H9 (cell line): ENCODE data around the gene DCDC2C. TPM values are rescaled to one million over a fixed set of nuclear protein-coding genes. Genes with fewer than 3 reads are reported as not detected.
A peak's percentile ranks its signal among the peaks of the same experiment; 100 is the strongest.

ENCODE experiments used
- DNase-seq: peaks from one replicate; pipeline ENCODE4 v3.0.0-alpha.2; 2017
- H2AFZ ChIP-seq: one replicate; pipeline ENCODE4 v1.6.1; 2013; ENCODE audit warnings: mild to moderate bottlenecking, low read length, control low read depth, moderate library complexity
- H2AK5ac ChIP-seq: 2 replicates; pipeline ENCODE4 v1.6.1; 2013; ENCODE audit warnings: low read length, control low read depth, mixed read lengths; ENCODE audit not compliant: insufficient read length
- H2BK120ac ChIP-seq: one replicate; pipeline ENCODE4 v1.6.1; 2013; ENCODE audit warnings: low read depth, mild to moderate bottlenecking, low read length, control low read depth, inconsistent platforms; ENCODE audit not compliant: poor library complexity, severe bottlenecking
- H2BK12ac ChIP-seq: 2 replicates; pipeline ENCODE4 v1.6.1; 2013; ENCODE audit warnings: low read length, control low read depth, mixed read lengths, low read depth; ENCODE audit not compliant: insufficient read length
- H2BK15ac ChIP-seq: 2 replicates; pipeline ENCODE4 v1.6.1; 2013; ENCODE audit warnings: low read depth, low read length, control low read depth
- H2BK20ac ChIP-seq: one replicate; pipeline ENCODE4 v1.6.1; 2013; ENCODE audit warnings: low read depth, mild to moderate bottlenecking, low read length, control low read depth, inconsistent platforms; ENCODE audit not compliant: poor library complexity, severe bottlenecking
- H2BK5ac ChIP-seq: 2 replicates; pipeline ENCODE4 v1.6.1; 2013; ENCODE audit warnings: low read length, control low read depth, mixed read lengths; ENCODE audit not compliant: insufficient read length
- H3K14ac ChIP-seq: 2 replicates; pipeline ENCODE4 v1.6.1; 2013; ENCODE audit warnings: low read length, control low read depth; ENCODE audit not compliant: insufficient read depth
- H3K18ac ChIP-seq: 2 replicates; pipeline ENCODE4 v1.6.1; 2013; ENCODE audit warnings: low read depth, mild to moderate bottlenecking, mixed read lengths, low read length, control low read depth; ENCODE audit not compliant: insufficient read length
- H3K23ac ChIP-seq: 2 replicates; pipeline ENCODE4 v1.6.1; 2013; ENCODE audit warnings: low read length, control low read depth, mixed read lengths, low read depth; ENCODE audit not compliant: insufficient read length
- H3K23me2 ChIP-seq: 2 replicates; pipeline ENCODE4 v1.6.1; 2013; ENCODE audit warnings: low read depth, mild to moderate bottlenecking, mixed read lengths, low read length, control low read depth; ENCODE audit not compliant: insufficient read length, poor library complexity, severe bottlenecking
- H3K27ac ChIP-seq: 2 replicates; pipeline ENCODE4 v1.5.1; 2013; ENCODE audit warnings: low read length, control low read depth, mixed read lengths, low read depth; ENCODE audit not compliant: insufficient read length
- H3K27me3 ChIP-seq: 2 replicates; pipeline ENCODE4 v1.6.1; 2013; ENCODE audit warnings: low read length, control low read depth, inconsistent platforms; ENCODE audit not compliant: insufficient read depth
- H3K4ac ChIP-seq: 2 replicates; pipeline ENCODE4 v1.6.1; 2013; ENCODE audit warnings: low read depth, mild to moderate bottlenecking, control low read depth, inconsistent platforms, low read length, moderate library complexity
- H3K4me1 ChIP-seq: 2 replicates; pipeline ENCODE4 v1.6.1; 2013; ENCODE audit warnings: low read length, control low read depth, inconsistent platforms; ENCODE audit not compliant: insufficient read depth
- H3K4me2 ChIP-seq: 2 replicates; pipeline ENCODE4 v1.6.1; 2013; ENCODE audit warnings: low read length, control low read depth, mixed read lengths; ENCODE audit not compliant: insufficient read length, insufficient read depth
- H3K56ac ChIP-seq: 2 replicates; pipeline ENCODE4 v1.6.1; 2013; ENCODE audit warnings: low read depth, mild to moderate bottlenecking, mixed read lengths, low read length, control low read depth; ENCODE audit not compliant: insufficient read length
- H3K79me1 ChIP-seq: 2 replicates; pipeline ENCODE4 v1.6.1; 2013; ENCODE audit warnings: low read depth, mild to moderate bottlenecking, moderate library complexity, low read length, control low read depth, inconsistent platforms; ENCODE audit not compliant: insufficient read depth, poor library complexity, severe bottlenecking
- H3K79me2 ChIP-seq: 2 replicates; pipeline ENCODE4 v1.6.1; 2013; ENCODE audit warnings: low read length, control low read depth, inconsistent platforms; ENCODE audit not compliant: insufficient read depth
- H3K9ac ChIP-seq: 2 replicates; pipeline ENCODE4 v1.6.1; 2013; ENCODE audit warnings: low read length, control low read depth, mixed read lengths; ENCODE audit not compliant: insufficient read length; ENCODE audit errors: extremely low read depth
- H3K9me3 ChIP-seq: one replicate; pipeline ENCODE4 v1.6.1; 2013; ENCODE audit warnings: low read depth, low read length, inconsistent platforms; ENCODE audit not compliant: control insufficient read depth
- H3T11ph ChIP-seq: one replicate; pipeline ENCODE4 v1.6.1; 2013; ENCODE audit warnings: mild to moderate bottlenecking, low read length, control low read depth, inconsistent platforms
- H4K20me1 ChIP-seq: one replicate; pipeline ENCODE4 v1.6.1; 2013; ENCODE audit not compliant: control insufficient read depth, insufficient read length, insufficient read depth
- H4K5ac ChIP-seq: 2 replicates; pipeline ENCODE4 v1.6.1; 2013; ENCODE audit warnings: low read depth, mild to moderate bottlenecking, mixed read lengths, low read length, control low read depth; ENCODE audit not compliant: insufficient read length
- H4K8ac ChIP-seq: replicated peaks from 2 replicates; pipeline ENCODE4 v1.6.1; 2013; ENCODE audit warnings: low read length, control low read depth, mixed read lengths, low read depth; ENCODE audit not compliant: insufficient read length
- H4K91ac ChIP-seq: 2 replicates; pipeline ENCODE4 v1.6.1; 2013; ENCODE audit warnings: low read depth, mild to moderate bottlenecking, moderate library complexity, mixed read lengths, low read length, control low read depth; ENCODE audit not compliant: insufficient read length
- H3K27ac Mint-ChIP-seq, 3 experiments: 2 replicates in 2 of 3; 3 replicates in 1 of 3; pipeline ENCODE4 v1.8.0; 2020 to 2021; ENCODE audit warnings: mixed read lengths in 3 of 3, mild to moderate bottlenecking in 1 of 3, moderate library complexity in 1 of 3
- H3K27me3 Mint-ChIP-seq: 2 replicates; pipeline ENCODE4 v1.8.0; 2021; ENCODE audit warnings: low read depth, mild to moderate bottlenecking, moderate library complexity, mixed read lengths
- H3K36me3 Mint-ChIP-seq, 3 experiments: 2 replicates in 2 of 3; 3 replicates in 1 of 3; pipeline ENCODE4 v1.8.0; 2020 to 2021; ENCODE audit warnings: low read depth in 3 of 3, mixed read lengths in 3 of 3; ENCODE audit not compliant: insufficient read depth in 1 of 3
- H3K4me1 Mint-ChIP-seq, 2 experiments: 2 replicates each; pipeline ENCODE4 v1.8.0; 2020; ENCODE audit warnings: mixed read lengths in 2 of 2
- H3K4me3 Mint-ChIP-seq, 2 experiments: 2 replicates in 1 of 2; 3 replicates in 1 of 2; pipeline ENCODE4 v1.8.0; 2020 to 2021; ENCODE audit warnings: mild to moderate bottlenecking in 2 of 2, mixed read lengths in 2 of 2, moderate library complexity in 1 of 2
- H3K9me3 Mint-ChIP-seq, 2 experiments: 2 replicates in 1 of 2; 3 replicates in 1 of 2; pipeline ENCODE4 v1.8.0; 2020; ENCODE audit warnings: mild to moderate bottlenecking in 2 of 2, mixed read lengths in 2 of 2, moderate library complexity in 1 of 2
- CTCF ChIP-seq: fragments of 200-600 bp; sonication (generic); conservative IDR thresholded peaks from 3 replicates; pipeline ENCODE4 v1.8.0; 2021; ENCODE audit warnings: antibody characterized with exemption, mild to moderate bottlenecking
- WGBS: extraction: QIAGEN DNeasy Blood & Tissue Kit; methylation state at CpG from one replicate; pipeline ENCODE4 v1.1.7; 2013; ENCODE audit warnings: missing lambda C conversion rate, low lambda C conversion rate, mixed read lengths; ENCODE audit not compliant: insufficient read length; ENCODE audit errors: extremely low coverage; 5-methylcytosine and 5-hydroxymethylcytosine counted together
- total RNA-seq: library from RNA; stranded (reverse); gene quantifications from 2 replicates; pipeline ENCODE4 v1.2.1, GENCODE V29; 2021

DCDC2C gene
- total RNA-seq, 1 experiment from 2014 or later = not detected

- Histone ChIP-seq H3K18ac (no peak overlapping the region), H3K4ac (no peak overlapping the region), H3K9me3 (no peaks in the 10 kb centered on the region), H2BK12ac (no peak overlapping the region), H3K27ac (no peak overlapping the region), H2AK5ac (no peak overlapping the region), H4K91ac (no peak overlapping the region), H2BK15ac (no peak overlapping the region), H3K79me1 (no peaks in the 10 kb centered on the region), H3K4me2 (no peak overlapping the region), H3K79me2 (no peaks in the 10 kb centered on the region), H3K14ac (no peak overlapping the region), H3K23me2 (no peaks in the 10 kb centered on the region), H2BK5ac (no peak overlapping the region), H2BK20ac (no peak overlapping the region), H3K4me1 (no peaks in the 10 kb centered on the region), H2BK120ac (no peak overlapping the region), H3K27me3 (no peaks in the 10 kb centered on the region), H3K23ac (no peak overlapping the region), H3K9ac (no peak overlapping the region), H2AFZ (no peak overlapping the region), H4K20me1 (no peaks in the 10 kb centered on the region), H3T11ph (no peak overlapping the region), H3K56ac (no peak overlapping the region), H4K8ac (peak overlapping the region; percentile 61), H4K5ac (no peak overlapping the region)
- no peak overlapping the region for H3K4me3 Mint-ChIP-seq
- no peaks in the 10 kb centered on the region for H3K36me3 Mint-ChIP-seq
- no peaks in the 10 kb centered on the region; a peak in 1 of 5 replicates for H3K9me3 Mint-ChIP-seq
- no CpG with 5 or more reads among the region's 18 CpGs for WGBS
- peaks cover 15% of the 10 kb centered on the region for H3K27me3 Mint-ChIP-seq
- no peaks in the 10 kb centered on the region for H3K4me1 Mint-ChIP-seq
- no peak overlapping the region; a peak in 1 of 7 replicates for H3K27ac Mint-ChIP-seq
- no peak for DNase-seq
- no peak for TF ChIP-seq CTCF
These were observed 22.6 kb upstream of the DCDC2C start for GRCh38 chr2:3680548-3681345.
